Cerebellar cortex (tissue), 1 donor: ENCODE results near the gene PLAAT2.
"Not testable (repeated sequence)": the region's sequence is repeated elsewhere in the genome, so short reads cannot be mapped to it uniquely, and the experiment has no call there.

Experiments
- DNase-seq: peaks from one replicate; pipeline ENCODE4 v3.0.0-alpha.2; 2015; ENCODE audit warnings: low spot score

PLAAT2 gene

DNA sequence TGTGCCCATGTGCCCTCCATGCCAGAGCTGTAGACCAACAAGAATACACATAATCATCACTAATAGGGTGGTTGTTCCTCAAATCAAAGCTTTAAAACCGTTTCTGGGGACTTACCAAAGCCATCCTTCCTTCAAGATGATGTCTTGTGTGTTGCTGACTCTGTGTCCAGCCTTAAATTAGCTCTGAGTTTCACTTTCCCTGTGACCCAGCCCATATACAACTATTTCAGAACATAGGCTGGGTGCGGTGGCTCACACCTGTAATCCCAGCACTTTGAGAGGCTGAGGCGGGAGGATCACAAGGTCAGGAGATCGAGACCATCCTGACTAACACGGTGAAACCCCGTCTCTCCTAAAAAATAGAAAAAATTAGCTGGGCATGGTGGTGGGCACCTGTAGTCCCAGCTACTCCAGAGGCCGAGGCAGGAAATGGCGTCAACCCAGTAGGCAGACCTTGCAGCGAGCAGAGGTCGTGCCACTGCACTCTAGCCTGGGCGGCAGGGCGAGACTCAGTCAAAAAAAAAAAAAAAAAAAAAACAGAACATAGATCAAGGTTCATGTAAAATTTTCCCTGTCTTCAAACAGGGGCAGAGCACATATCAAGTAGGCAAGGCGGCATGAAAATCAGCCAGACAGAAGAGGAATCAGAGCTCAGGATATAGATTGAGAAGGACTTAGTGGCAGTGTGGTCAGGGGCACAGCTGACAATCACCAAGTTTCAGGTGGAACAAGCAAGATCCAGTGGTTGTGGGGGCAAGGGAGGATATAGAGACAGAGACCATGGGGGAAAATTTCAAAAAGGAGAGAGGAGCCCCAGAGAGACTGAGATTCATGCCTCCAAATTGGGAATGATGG, at the start of gene PLAAT2:
TSS of gene PLAAT2 (minus strand) at position 179 of the 855 bp plus-strand sequence. CDS start at position 124, 55 bp downstream.
- no peak for DNase-seq

DNA sequence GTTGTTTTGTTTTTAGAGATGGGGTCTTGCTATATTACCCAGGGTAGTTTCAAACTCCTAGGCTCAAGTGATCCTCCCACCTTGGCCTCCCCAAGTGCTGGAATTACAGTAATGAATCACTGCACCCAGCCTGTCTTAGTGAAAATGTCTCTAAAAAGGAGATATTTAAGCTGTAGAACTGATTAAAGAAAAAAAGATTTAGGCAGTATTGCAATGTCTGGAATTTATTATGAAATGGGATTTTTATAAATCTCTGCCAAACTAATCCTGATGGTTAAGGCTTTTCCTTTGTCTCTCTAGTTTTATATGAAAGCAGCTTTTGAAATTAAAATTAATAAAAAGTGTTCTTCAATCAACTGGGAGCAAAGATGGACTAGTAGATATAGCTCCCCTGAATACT, 49.0 kb upstream of the PLAAT2 start:
- DNase-seq: no peak

DNA sequence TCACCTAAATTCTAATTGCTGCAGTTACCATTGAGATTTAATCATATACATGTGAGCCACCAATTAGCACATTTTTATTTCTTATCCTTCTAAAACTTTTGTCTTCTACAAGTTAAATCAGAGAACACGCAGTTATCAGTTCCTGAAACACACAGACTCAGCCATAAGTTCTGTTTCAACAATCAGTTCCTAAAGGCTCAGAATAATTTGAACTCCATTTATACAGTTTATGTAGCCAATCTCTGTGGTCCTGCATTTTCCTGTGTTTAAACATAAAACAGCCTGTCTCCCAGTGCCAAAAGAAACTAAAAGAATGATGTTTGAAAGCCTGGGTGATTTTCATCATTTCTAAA, 48.2 kb upstream of the PLAAT2 start:
- no peak for DNase-seq

DNA sequence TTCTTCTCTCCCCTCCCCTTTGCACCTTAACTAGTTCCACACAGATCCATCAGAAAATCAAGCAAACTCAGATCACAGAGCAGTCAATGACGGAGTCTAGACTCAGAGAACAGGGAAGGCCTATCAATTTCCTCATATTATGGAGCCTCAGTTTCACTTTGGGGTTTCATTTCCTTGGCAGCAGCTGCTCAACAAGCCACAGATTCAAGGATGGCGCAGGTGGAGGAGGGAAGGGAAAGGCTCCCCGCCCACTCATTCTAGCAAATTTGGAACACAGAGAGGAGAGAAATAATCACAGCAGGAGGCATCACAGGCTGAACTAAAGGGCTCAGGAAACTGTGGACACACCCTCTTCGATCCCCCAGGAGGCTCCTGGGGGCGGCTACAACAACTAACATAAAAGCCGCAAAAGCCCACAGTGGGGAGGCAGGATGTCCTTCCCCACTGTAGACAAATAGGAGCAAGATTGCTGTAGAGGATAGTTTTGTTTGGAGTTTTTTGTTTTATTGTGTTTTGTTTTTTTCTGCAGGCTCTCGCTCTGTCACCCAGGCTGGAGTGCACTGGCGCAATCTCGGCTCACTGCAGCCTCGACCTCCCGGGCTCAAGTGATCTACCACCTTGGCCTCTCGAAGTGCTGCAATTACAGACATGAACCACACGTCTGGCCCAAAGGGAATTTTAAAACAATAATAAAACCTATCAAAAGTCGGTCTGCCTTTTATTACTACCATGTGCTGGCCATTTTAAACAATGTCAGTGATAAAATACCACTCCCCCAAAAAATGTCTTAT, 47.6 kb upstream of the PLAAT2 start:
- DNase-seq: no peak

DNA sequence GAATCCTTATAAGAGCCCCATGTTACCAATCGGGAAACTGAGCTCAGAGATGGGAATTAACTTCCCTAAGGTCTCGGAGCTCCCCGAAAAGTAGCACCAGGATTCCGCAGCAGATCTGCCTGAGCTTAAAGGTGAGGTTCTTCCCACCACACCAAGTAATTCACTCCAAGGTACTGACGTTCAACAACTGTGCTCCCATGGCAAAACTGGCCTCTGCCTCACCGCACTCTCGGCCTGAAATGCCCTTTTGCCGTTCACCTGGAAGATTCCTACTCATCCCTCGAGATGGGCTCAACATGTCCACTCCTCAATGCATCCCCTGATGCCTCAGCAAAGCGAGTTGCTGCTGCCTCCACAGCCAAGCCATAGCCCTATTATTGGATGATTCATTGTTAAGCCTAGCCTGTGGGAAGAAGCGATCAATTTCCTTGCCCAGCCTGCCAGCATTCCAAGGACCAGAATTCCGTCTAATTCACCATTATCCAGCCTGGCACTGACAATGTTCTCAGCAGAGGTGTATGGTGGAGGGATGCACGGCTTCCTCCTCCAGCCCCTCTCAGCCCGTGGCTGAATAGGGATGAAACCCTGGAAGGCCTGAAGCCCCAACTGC, 46.9 kb upstream of the PLAAT2 start:
- DNase-seq: no peak

DNA sequence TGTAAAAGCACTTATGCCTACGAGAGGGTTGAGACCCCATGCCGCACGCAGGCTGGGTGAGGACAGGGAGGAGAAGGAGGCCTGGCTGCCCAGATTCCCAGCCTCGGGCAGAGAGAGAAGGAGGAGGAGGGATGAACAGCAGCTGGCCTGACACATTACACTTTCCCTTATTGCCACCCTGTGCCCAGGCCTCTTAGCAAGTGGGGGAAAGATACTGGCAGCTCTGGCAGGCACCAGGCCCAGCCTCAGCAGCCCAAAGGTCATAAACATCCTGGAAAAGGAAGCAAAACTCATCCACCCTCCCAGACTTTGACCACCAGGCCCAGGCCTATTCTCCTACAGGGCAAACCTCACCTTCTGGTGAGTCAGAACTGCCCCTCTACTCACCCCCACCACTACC, 46.4 kb upstream of the PLAAT2 start:
- DNase-seq: no peak

DNA sequence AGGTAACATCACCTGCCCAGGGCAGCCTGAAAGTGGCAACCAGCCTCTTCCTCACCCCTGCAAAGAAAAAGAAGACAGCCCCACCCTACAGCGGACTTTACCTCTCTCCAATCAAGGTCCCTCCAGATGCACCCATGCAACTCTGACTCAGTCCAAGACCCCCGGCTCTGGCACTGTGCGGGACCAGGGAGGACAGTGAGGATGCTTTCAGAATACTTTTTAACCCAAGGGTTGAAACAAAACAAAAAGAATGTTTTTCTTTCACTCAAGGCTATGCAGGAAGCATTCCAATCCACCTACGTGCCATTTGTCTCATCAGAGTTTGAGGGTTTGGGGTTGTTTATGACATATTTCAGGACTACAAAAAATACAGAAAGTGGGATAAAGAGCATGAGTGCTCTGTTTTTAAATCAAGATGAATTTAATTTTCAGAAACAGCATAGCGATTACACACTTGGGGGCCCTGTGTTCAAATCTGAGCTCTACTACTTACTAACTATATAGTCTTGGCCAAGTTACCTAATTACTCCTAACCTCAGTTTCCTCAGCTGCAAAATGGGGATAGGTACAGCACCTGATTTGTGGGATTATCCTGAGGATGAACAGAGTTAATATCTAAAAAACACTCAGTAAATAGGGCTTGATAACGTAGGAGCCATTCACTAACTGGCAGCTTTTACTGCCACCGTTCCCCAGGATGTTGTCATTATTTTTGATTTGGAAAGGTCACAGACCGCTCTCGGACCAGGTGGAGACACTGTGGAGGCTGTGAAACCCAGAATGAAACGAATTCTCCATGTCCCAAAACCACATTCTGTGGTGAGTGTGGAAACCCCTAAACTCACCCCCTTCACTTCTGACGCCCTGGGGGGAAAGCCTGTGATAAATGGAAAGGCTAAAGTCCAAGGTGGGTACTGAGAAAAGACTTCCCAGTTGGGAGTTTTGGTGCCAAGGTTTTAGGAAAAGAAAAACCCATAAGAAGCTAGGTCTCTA, 45.5 kb upstream of the PLAAT2 start:
- DNase-seq: no peak

DNA sequence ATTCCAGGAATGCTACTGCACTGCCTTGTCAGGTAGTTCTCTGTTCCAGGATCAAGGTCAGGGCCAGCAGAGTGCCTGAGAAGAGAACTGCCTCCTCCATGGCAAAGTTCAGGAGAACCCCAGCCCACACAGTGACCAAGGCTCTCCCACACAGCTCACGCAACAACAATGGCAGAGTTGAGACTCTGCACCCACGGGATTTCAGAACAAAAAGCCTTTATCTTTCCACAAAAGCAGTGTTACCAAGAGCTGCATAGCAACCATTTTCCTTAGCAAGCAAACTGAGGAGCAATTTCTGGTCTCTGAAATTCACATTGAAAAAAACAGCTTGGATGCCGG, 40.0 kb upstream of the PLAAT2 start:
- no peak for DNase-seq

DNA sequence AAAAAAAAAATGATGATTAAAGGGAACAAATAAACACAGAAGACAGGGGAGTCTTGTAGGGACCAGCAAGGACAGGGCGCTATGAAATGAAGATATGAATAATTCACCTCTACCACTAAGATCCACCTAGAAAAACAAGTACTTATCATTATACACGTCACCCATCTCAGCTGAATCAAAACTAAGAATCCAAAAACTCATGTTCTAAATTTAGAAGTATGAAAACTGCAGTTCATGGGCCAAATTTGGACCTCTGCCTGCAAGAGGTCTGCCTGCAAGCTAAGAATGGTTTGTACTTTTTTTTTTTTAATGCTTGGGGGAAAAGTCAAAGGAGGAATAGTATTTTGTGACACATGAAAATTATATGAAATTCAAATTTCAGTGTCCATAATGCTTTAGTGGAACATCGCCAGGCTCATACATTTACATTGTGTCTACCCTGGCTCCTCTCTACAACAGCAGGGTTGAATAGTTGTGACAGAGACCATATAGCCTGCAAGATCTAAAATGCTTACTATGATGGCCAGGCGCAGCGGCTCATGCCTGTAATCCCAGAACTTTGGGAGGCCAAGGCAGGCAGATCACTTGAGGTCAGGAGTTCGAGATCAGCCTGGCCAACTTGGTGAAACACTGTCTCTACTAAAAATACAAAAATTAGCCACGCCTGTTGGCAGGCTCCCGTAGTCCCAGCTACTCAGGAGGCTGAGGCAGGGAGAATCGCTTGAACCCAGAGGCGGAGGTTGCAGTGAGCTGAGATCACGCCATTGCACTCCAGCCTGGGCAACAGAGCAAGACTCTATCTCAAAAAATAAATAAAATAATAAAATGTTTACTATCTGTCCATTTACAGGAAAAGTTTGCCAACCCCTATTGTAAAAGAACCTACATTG, 39.4 kb upstream of the PLAAT2 start:
- not testable (repeated sequence) for DNase-seq

DNA sequence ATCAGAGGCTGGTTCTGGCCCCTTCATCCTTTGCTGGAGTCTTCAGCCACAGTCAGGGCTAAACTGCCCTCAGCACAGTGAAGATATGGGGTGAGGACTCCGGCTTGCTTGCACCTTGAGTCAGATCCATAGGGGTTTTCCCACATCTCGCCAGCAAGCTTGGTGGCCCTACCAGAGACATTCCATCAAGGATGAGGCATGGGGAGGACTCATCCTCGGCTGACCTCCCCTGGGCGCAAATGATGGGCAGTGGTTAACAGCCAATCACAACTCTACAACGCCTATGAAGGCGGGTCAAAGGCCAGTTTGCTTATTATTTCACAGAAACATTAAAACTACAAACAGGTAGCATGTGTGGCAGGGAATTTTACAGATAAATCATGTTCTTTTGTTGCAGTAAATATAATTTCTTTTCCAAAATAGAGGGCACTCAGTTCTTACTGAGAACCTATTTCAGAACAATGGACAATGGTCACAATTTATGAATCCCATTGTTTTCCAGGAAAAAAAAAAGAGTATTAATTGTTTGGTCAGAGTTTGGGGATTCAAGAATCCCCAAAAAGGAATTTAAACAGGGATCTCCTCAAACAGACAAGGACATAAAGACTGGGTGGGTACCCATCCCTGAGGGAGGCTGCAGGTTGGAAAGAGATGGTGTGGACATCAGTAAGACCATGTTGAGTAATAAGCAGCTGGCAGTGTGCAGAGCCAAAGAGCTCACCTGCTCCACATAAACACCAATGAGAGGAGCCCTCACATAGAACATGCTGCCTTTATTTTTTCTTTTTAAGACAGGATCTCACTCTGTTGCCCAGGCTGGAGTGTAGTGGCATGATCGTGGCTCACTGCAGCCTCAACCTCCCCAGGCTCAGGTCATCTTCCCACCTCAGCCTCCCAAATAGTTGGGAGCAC, 36.3 kb upstream of the PLAAT2 start:
- DNase-seq: no peak

DNA sequence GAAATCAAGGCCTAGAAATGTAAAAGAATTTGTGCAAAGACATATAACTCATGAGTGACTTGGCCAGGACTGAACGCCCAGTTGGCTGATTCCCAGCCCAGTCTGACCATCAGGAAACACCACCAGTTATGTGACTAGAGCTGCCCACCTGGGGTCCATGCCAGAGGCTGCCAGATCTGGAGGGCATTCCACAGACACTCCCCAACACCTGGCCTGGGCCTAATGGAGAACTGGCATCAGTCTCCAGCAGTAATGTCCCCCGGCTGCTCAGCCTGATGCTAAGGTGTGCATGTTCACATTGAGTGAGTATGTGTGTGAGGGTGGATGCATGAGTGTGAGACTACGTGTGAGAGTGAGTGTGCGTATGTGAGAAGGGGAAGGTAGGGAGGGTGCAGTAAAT, 35.4 kb upstream of the PLAAT2 start:
- DNase-seq: no peak

DNA sequence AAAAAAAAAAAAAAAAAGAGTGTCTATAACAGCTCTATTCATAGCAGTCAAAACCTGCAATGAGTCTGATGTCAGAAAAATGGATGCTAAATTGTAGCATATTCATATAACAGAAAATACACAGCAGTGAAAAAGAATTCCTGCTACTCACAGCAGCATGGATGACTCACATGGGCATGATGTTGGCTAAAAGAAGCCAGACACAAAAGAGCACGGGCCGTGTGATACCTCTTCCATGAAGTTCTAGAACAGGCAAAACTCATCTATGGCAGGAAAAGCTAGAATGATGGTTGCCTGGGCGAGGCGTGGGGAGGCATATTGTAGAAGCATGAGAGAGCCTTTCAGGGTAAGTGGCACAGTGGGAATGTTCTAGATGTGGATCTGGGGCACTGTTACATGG, 32.1 kb upstream of the PLAAT2 start:
- no peak for DNase-seq

DNA sequence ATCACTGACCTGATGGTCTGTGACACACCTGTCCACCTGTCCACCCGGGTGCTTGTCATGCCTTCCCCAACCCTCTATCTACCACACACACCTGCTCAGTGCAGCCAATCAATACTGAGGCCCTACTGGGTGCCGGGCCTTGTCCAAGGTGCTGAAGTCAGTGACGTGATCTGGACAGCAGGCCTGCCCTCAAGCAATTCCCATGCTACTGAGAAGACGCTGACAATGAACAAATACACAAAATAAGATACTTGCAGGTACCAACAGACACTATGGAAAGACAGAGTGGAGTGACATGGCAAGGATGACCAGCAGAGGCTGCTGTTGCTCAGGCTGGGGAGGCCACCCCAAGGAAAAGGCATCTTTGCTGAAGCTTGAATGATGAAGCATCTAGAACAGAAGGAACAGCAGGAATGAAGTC, 29.8 kb upstream of the PLAAT2 start:
- DNase-seq: peak; percentile 22

DNA sequence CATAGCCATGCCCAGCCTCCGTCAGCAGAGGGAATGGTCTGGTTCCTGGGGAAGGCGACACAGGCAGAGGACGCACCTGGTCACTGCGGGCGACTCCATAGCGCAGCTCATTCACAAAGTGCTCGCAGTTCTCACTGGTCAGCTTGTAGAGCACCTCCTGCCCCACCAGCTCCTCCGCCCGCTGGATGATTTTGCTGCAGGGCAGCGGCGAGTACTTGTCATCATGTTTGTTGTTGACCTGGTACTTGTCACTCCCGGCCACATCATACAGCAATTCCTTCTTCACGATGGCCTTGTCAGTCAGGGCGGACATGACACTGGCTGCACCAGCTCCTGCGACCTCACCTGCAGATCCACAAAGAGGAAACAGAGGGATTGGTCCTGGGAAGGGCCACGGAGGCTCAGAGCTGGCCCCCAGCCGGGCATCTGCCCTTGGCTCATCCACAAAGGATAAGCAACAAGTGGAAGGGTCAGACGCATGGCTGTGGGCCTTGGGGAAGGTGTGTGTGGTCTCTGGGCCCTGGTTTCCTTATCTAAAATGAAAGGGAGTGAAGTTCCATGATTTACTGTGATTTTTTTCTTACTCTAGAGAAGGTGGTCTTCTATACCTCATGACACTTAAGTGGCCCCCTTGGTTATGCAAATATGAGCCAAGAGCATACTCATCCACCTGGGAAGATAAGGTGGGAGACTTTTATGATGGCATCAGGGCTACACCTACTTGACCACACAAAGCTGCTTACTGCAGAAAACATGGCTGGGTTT, 27.0 kb upstream of the PLAAT2 start:
- no peak for DNase-seq

DNA sequence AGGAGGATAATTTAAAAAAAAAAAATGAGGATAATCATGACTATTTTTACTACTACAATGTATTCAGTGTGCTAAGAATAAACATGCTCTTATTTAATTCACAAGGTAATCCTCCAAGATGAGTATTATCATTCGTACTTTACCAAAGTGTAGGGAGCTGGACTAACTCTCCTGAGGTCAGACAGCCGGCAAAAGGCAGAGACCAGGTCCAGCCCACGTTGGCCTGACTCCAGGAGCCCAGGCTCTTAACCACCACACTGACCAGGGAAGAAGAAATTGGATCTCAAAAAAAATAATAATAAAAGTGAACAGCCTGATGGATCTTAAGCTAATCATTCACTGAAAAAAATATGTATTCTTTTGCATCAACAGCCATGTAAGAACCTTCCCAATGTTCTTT, 25.8 kb upstream of the PLAAT2 start:
- no peak for DNase-seq

DNA sequence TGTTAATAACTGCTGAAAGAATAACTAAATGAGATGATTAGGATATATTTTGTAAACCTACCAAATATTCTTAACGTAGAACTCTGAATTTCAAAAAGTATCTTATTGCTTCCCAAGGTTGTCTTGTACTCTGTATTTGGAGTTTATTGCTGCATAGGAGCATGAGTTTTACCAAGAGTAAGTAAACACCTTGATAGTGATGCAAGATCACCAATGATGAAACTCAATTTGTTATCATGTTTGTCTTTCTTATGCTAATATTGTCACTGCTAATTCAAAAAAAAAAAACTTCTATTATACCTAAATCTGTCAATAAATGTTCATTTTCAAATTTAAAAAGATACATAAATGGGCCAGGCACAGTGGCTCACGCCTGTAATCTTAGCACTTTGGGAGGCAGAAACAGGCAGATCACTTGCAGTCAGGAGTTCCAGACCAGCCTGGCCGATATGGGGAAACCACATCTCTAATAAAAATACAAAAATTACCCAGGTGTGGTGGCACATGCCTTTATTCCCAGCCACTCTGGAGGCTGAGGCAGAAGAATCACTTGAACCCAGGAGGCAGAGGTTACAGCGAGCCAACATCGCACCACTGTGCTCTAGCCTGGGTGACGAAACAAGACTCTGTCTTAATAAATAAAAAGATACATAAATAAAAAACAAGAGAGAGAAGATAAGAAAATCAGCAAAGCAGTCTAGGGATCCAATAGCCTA, 23.4 kb upstream of the PLAAT2 start:
- DNase-seq: no peak

DNA sequence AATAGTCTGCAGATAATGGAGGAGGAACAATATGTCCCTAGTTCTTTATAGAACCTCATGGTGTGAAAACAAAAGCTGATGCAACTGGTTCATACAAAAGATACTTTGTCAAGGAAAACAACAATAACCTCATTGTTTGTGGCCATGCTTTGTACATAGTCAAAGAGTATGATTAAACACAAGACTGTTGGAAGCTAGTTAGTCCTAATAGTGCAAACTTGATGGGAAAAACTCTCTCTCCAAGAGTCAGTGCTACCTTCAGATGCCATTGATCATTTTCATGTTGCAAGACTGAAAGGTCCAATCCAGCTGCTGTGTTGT, 20.1 kb upstream of the PLAAT2 start:
- DNase-seq: no peak

DNA sequence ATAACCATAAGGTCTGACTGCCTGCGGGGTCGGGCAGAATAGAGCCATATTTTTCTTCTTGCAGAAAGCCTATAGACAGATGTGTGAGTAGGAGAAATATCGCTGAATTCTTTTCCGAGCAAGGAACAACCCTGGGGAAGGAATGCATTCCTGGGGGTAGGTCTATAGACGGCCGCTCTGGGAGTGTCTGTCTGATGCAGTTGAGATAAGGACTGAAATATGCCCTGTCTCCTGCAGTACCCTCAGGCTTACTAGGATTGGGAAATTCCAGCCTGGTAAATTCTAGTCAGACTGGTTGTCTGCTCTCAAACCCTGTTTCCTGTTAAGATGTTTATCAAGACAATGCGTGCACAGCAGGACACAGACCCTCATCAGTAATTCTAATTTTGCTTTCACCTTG, 18.0 kb upstream of the PLAAT2 start:
- DNase-seq: not testable (repeated sequence)
